Activated T-cell treated with anti-CD3 and anti-CD28 coated beads for 24 hours (primary cell): Measurements from ENCODE around the gene CXorf49B.
"Not testable (repeated sequence)": the region's sequence is repeated elsewhere in the genome, so short reads cannot be mapped to it uniquely, and the experiment has no call there.

ENCODE experiments used
- DNase-seq: peaks from one replicate; pipeline ENCODE4 v3.0.0-alpha.2; 2020; ENCODE audit warnings: low read depth

The CXorf49B gene

GRCh38 chrX:71763049-71763448, at the start of gene CXorf49B:
CXorf49B (plus strand) TSS chrX:71763349; CDS start chrX:71763424, 75 bp downstream.
- not testable (repeated sequence) for DNase-seq

GRCh38 chrX:71714064-71714463, 49.1 kb upstream of the CXorf49B start:
- not testable (repeated sequence) for DNase-seq

- not testable (repeated sequence) for DNase-seq
Observed at GRCh38 chrX:71715551-71715950, 47.6 kb upstream of the CXorf49B start.

- not testable (repeated sequence) for DNase-seq
Observed at GRCh38 chrX:71716323-71716722, 46.8 kb upstream of the CXorf49B start.

- not testable (repeated sequence) for DNase-seq
Observed at GRCh38 chrX:71718185-71718584, 45.0 kb upstream of the CXorf49B start, which contains the start of gene CXorf49. CXorf49 (minus strand) TSS chrX:71718285; CDS start chrX:71718151, 134 bp downstream.

GRCh38 chrX:71719195-71719594, 44.0 kb upstream of the CXorf49B start:
- DNase-seq, result not testable (repeated sequence)

- DNase-seq, result not testable (repeated sequence)
Observed at GRCh38 chrX:71720289-71720886, 42.8 kb upstream of the CXorf49B start.

- not testable (repeated sequence) for DNase-seq
Observed at GRCh38 chrX:71760688-71761281, 2.4 kb upstream of the CXorf49B start.

- DNase-seq, result not testable (repeated sequence)
Observed at GRCh38 chrX:71764832-71765231, 1.7 kb downstream of the CXorf49B start.

- not testable (repeated sequence) for DNase-seq
Observed at GRCh38 chrX:71765613-71766012, 2.5 kb downstream of the CXorf49B start.

GRCh38 chrX:71767134-71767533, 4.0 kb downstream of the CXorf49B start:
- not testable (repeated sequence) for DNase-seq

GRCh38 chrX:71778322-71778721, 15.2 kb downstream of the CXorf49B start:
- DNase-seq, result not testable (repeated sequence)

GRCh38 chrX:71782225-71782949, 19.2 kb downstream of the CXorf49B start:
- DNase-seq, result not testable (repeated sequence)

- not testable (repeated sequence) for DNase-seq
Observed at GRCh38 chrX:71782950-71783299, 19.8 kb downstream of the CXorf49B start.

GRCh38 chrX:71783569-71784347, 20.6 kb downstream of the CXorf49B start:
- not testable (repeated sequence) for DNase-seq

- not testable (repeated sequence) for DNase-seq
Observed at GRCh38 chrX:71784348-71784983, 21.3 kb downstream of the CXorf49B start.

GRCh38 chrX:71806450-71806849, 43.3 kb downstream of the CXorf49B start:
- DNase-seq, result not testable (repeated sequence)

GRCh38 chrX:71809886-71810285, 46.7 kb downstream of the CXorf49B start:
- no peak for DNase-seq

- DNase-seq, result no peak
Observed at GRCh38 chrX:71814123-71814912, 51.2 kb downstream of the CXorf49B start.

- no peak for DNase-seq
Observed at GRCh38 chrX:71815121-71815905, 52.2 kb downstream of the CXorf49B start.
